HG02588 (cell line): ENCODE measurements around the gene CLHC1.
"Not testable (repeated sequence)": the region's sequence is repeated elsewhere in the genome, so short reads cannot be mapped to it uniquely, and the experiment has no call there.

ENCODE experiments used
- ATAC-seq: cut with Tn5 transposase; IDR thresholded peaks from one replicate; pipeline ENCODE4 v1.9.1; 2021; ENCODE audit warnings: mild to moderate bottlenecking, moderate library complexity; ENCODE audit not compliant: unreplicated experiment

The CLHC1 gene

DNA sequence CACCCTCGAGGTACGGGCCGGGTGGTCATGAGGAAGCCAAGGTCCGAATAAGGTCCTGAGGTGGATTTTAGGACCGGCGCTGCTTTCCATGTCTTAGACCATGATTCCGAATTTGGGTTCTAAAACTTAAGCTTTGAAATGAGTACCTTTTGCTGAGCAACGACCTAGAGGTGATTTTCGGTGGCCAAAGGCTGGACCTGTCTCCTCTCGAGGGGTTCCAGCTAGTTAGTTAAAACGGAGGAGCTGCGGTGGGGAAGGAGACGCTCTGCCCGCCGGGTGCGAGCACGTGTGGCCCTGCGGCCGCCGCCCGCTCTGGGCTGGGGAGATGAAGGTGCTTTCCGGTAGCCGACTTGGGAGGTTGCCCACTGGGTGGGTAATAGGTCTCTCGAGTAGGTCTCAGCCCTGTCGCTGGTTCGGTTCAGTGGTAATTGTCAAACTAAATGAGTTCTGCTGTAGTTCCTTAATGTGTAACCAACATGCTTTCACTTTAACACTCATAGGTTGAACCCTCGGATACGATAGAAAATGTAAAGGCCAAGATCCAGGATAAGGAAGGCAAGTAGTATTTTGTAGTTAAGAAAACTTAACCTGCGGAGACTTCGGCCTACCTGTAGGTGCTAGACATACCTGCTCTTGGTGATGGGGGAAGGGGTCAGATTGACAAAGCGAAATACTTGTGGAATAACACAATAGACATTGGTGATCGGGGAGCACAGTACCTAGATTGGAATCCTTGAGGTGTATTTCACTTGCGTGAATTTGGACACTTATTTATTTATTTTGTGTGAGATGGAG, 967 bp upstream of the CLHC1 start:
- ATAC-seq = peak; percentile 31

DNA sequence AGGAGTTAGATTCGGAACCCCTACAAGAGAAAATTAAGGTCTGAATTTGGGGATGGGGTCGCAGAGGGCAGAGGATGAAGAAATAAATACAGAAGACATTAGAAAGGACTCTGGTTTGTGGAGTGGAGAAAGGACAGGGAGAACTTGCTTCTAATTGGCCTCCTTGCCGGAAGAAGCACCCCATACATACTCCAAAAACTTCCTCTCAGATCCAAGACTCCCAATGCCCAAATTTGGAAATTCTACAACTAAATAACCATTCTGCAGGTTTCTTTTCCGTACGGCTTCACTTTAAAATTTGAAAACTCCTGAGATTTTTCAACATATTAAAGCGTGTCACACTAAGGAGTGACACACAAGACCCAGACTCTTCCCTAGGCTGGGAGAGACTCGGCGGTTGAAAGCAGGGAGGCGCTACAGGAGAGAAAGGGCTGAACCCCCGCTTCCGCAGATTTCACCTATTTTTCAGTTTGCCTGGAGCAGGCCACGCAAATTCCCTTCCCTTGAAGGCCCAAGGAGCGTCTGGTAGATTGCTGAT, 478 bp downstream of the CLHC1 start:
- peak; percentile 1 for ATAC-seq

DNA sequence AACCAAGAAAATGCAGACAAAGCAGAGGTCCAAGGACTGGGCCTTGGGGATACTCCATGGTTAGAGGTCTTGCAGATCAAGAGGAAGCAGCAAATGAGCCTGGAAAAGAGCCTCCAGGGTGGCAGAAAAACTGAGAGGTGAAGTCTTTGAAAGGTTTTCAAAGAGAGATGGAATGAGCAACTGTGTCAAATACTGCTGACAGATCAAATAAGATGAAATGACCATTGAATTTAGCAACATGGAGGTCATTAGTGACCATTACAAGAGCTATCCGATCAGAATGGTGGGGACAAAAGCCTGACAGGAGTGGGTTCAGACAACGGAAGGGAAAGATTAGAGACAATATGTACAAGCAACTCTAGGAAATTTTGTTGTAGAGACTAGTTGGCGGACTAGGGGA, 1.5 kb downstream of the CLHC1 start:
- ATAC-seq = no peak

DNA sequence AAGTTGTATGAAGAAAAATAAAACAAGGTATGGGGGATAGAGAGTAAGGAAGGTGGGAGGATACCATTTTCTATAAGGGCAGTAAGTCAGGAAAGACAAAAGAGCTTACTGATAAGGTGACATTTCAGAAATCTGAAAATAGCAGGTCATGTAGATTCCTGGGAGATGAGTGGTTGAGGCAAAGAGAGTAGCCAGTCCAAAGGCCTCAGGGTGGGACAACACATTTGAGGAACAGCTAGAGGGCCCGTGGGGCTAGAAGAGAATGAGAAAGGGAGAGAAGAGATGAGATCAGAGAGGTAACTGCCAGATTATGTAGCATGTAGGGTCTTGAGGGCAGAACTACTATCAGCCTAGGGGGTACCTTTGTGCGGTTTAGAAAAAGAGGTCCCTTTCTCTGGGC, 2.9 kb downstream of the CLHC1 start:
- no peak for ATAC-seq

DNA sequence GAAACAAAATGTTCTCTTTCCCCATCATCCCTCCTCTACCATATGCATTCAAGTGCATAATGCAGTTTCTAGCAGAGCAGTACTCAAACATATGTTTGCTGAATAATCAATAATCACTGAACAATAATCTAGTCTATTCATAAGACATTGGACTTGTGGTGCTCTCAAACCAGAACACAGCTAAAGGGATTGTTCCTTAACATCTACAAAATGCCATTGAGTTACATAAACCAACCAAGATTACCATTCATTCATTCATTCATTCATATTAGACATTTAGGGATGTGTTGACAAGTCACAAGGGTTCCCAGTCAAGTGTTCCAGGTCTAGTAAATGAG, 3.9 kb downstream of the CLHC1 start:
- ATAC-seq = no peak

DNA sequence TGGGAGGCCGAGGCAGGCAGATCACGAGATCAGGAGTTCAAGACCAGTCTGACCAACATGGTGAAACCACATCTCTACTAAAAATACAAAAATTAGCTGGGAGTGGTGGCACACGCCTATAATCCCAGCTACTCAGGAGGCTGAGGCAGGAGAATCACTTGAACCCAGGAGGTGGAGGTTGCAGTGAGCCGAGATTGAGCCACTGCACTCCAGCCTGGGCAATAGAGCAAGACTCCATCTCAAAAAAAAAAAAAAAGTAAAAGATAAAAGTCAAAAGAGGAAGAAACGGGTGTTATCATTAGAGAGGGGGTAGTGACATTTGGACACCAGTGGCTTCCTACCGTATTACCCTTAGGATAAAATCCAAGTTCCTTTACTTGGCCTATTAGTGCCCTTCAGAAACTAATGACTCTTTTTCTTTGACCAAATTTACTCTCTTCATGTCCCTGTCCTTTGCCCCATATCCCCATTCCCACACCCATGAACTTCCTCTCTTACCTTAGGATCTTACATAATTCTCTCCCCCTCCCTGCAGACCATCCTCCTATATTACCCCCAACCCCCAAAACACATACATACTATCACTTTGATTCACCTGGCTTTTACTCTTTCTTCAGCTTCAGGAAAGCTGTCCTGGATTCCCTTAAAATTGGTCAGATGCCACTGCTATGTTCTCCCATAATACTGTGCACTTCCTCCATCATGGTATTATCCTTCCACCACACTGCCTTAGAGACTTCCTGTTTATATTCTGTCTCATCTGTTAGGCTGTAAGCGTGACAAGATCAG, 4.5 kb downstream of the CLHC1 start:
- not testable (repeated sequence) for ATAC-seq

DNA sequence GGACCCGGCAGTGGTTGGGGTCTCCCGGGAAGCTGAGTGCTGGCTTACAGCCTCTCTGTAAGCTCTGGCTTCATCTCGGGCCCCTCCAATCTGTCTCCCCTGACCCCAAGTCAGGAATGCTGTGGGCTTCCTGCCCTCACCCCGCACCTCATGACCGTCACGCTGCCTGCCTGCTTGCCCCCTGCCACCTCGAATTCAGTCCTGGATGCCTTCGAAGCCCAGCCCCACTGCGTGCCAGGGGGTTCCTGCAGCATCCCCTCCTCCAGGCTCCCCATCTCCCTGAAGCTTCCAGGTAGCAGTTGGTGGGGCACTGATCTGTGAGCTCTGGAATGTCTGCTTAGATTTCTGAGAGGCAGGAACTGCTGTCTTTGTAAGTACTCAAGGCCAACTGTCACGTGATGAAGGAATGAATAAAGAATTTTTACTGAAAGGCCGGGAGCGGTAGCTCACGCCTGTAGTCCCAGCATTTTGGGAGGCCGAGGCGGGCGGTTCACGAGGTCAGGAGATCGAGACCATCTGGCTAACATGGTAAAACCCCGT, 6.5 kb downstream of the CLHC1 start:
- ATAC-seq = no peak

DNA sequence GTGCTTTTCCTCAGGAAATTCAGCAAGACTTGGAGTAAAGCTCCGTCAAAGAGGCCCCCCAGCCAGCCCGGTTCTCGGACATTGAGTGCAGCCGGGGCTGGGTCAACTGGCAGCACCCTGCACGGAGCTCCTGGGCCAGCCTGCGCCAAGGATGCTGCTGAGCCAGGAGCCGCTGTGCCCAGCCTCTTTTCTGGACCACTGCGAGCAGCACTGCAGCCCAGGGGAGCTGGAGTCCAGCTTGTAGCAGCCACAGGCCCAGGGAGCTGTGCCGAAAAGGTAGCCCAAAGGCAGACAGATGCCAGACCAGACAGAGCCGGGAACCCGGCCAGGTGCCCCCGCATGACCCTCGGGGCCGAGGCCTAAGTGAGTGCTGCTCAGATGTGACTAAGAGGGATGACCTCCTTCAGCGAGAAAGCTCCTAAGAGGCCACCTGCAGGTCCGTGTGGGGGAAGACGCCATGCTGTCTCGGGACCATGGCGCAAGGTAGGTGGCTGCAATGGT, 7.3 kb downstream of the CLHC1 start:
- ATAC-seq = no peak

DNA sequence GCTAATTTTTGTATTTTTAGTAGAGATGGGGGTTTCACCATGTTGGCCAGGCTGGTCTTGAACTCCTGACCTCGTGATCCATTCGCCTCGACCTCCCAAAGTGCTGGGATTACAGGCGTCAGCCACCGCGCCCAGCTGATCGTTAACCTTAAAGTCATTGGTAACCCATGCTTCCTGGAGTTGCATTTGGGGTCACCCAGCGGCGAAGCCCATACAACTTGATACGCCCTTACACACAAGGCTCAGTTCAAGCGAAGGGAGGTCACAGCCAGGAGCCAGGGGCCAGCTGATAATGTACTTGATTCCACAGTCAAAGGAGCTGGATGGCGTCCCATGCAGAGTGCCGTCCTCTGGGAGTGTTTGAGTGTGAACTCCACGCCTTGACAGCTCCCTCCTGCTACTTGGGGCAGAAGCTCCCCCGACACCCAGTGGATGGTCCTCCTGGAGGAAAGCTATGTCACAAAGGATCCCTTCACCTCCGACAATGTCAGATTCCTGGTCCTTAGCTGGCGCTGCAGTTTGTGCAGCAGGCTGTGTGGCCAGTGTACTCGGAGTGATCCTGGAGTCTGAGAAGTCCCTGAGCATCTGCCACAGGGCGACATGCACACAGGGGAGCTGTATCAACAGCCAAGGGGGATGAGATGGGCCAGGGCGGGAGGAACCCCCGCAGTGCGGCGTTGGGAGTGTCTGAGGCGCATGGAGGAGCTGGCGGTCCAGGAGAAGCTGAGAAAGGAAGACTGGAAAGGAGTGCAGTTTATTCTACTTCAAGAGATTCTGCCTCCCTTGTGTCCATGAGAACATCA, 7.9 kb downstream of the CLHC1 start:
- no peak for ATAC-seq

DNA sequence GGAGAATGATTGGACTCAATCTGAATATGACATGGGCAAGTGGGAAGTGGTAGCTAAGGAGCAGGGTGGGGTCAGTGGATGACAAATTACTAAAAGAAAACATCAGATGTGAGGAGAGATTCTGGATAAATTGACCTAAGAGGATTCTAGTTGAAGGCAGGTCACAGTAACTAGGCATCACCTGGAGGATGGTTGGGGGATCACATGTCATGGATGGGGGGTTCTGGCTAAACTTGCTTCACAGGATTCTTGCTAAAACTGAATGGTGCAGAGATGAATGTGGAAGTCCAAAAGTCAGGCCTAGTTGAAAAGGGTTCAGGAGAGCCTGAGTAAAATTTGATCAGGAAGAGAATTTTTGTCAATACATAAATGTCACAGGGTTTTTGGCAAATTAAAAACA, 18.3 kb downstream of the CLHC1 start:
- ATAC-seq = no peak

DNA sequence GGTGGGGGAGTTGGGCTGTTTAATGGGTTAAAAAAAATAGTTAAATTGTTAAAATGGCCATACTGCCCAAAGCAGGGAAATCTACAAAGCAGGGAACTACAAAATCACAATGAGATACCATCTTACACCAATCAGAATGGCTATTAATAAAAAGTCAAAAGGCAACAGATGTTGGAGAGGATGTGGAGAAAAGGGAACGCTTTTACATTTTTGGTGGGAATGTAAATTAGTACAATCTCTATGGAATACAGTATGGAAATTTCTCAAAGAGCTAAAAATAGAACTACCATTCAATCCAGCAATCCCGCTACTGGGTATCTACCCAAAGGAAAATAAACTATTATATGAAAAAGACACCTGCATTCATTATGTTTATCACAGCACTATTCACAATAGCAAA, 27.1 kb downstream of the CLHC1 start:
- ATAC-seq = no peak

DNA sequence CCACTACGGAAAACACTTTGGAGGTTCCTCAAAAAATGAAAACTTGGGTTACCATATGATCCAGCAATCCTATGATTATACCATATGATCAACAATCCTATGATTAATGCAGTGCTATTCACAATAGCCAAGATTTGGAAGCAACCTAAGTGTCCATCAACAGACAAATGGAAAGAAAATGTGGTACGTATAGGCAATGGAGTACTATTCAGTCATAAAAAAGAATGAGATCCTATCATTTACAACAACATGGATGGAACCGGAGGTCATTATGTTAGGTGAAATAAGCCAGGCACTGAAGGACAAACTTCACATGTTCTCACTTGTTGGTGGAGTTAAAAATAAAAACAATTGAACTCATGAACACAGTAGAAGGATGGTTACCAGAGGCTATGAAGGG, 27.6 kb downstream of the CLHC1 start:
- ATAC-seq = no peak

DNA sequence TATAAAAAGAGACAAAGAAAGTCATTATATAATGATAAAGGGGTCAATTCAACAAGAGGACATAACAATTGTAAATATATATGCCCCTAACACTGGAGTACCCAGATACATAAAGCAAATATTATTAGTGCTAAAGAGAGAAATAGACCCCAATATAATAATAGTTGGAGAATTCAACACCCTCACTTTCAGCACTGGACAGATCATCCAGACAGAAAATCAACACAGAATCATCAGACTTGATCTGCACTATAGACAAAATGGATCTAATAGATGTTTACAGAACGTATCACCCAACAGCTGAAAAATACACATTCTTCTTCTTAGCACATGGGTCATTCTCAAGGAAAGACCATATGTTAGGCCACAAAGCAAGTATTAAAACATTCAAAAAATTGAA, 31.7 kb downstream of the CLHC1 start:
- ATAC-seq = no peak

DNA sequence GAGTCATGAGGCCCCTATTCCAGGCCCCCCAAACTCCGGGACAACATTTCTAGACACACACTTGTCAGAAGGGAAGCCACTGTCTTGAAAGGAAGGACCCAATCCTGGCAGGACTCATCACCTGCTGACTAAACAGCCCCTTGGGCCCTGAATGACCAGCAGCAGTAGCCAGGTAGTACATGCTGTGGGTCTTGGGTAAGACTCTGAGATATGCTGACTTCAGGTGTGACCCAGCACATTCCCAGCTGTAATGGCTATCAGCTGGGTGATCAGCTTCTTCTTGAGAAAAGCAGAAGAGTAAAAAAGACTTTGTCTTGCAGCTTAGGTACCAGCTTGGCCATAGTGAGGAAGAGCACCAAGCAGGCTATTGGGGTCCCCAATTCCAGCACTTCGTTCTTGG, 35.6 kb downstream of the CLHC1 start:
- no peak for ATAC-seq

DNA sequence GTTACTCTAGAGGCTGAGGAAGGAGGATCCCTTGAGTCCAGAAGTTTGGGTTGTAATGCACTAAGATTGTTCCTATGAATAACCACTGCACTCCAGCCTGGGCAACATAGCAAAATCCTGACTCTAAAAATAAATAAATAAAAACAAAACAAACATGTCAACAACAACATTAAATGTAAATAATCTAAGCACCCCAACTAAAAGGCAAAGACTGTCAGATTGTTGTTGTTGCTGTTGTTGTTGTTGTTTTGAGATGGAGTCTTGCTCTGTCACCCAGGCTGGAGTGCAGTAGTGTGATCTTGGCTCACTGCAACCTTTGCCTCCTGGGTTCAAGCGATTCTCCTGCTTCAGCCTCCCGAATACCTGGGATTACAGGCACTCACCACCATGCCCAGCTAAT, 40.2 kb downstream of the CLHC1 start:
- ATAC-seq = not testable (repeated sequence)

DNA sequence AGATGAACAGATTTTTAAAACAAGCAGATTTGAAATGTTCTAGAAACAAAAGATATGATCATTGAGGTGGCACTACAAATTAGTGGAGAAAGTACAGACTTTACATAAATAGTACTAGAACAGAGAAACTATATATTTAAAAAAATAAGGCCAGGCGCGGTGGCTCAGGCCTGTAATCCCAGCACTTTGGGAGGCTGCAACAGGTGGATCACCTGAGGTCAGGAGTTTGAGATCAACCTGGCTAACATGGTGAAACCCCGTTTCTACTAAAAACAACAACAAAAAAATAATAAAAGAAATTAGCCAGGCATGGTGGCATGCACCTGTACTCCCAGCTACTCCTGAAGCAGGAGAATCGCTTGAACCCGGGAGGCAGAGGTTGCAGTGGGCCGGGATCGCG, 45.3 kb downstream of the CLHC1 start:
- not testable (repeated sequence) for ATAC-seq

DNA sequence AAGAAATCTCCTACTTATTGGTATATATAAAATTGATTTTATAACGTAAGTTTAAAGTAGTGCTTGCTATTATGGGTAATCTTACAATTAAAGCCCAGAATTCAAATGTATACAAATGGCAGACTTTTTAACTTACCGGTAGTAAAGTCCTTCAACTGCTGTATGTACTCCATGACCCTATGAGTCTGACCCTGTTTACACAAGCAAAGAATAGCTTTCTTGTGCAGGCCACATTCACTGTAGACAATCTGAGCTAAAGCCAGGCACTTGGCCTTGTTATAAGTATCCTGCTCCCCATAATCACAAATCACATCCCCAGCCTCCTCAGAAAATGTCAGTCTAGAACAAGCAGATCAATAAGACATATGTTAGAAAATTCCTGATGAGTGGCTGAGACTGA, 51.7 kb downstream of the CLHC1 start:
- no peak for ATAC-seq

DNA sequence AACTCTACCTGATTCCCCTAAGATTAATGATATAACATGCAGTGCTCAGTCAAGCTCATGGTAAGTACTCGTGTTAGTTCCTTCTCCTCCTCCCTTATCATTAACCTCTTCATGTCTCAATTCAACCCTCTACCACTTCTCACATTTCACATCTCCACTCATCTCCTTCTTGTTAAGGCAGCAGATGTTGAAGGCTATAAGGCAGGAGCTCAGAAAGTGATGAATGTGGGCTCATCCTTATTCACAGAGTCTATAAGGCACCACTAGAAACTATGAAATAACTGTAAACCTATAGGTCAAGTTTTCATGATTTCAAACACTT, 56.0 kb downstream of the CLHC1 start:
- no peak for ATAC-seq

DNA sequence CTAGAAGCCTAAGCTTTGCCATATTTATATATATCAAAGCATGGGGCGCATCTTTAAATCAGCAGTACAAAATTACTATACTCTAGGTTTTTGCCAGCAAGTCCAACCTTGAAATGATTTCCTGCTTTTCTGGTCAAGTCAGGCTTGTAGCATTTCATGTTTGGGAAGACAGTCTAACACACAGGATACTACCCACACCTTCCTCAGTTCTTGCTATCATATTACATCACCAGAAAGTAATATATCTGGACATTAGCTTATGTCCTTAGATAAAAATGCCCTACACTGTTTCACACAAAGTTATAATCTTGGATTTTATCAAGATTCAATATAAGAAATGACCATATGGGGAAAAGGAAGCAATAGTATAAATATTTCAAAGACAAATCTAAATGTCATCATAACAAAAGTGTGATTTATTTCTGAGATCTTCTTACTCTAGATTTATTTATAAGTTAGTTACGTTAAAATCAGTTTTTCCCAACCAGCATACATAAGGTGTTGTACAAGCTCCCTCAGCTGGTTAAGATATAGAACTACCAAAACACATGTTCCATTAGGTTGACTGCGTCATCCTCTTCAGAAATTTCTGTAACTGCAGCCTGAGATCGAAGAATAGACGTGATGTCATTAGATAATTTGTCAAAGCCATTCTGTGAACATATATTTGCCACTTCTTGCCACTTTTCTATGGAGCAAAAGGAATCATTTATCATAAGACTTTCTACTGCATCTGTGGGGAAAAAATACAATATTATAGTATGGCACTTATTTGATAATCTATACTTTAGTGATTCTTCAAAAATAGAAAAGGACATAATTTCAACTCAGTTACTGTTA, 56.6 kb downstream of the CLHC1 start:
- ATAC-seq = no peak

DNA sequence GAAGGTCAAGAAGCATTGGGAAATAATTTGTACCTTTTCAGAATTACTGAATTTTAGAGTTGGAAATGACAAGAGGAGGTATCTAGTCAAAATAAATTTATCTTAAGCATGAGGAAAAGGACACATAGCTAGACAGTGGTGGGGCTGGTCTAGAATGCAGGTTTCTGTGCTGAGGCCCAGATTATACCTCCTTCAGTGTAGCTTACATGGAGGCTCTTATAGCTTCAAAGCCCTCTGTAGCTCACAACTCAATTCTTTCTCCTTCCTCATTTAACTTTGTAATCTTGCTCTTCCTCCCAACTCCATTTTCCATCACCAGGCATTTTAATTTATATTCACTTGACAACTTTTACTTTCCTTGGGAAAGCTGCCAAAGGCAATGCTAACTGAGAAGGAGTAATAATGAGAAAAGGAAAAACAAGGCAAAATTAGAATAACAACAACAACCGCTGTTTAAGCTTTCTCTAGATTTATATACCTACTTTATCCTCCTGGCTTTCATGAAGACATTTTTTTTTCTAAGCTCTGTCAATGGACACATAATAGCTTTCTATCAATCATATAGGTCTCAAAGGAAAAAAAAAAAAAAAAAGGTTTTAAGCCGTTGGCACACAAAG, 58.5 kb downstream of the CLHC1 start:
- no peak for ATAC-seq
